ENCODE data around the gene OR7C1.
"Not testable (repeated sequence)": the region's sequence is repeated elsewhere in the genome, so short reads cannot be mapped to it uniquely, and the experiment has no call there.

Gene OR7C1

DNA sequence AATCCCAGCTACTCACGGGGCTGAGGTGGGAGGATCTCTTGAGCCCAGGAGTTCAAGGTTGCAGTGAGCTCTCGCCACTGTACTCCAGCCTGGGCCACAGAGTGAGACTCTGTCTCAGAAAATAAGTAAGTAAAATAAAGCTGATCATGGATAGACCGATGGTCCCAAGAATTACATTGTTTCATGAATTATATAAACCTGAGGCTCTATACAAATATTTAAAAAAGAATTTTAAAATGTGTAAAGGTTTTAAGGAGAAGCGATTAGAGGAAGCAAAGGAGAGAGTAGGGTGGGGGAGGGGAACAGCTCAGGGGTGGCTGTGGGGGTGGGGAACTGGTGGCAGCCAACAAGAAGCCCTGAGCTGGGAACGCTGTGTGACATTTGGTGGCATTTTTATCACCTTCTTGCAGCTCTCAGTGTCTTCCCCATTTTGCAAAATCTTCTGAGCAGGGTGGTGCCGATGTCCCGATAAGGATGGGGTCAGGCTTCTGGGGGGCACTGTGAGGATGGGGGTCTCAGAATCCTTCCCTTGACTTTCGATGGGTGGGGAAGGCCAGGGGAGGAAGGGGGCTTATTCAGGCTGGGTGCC is 51.5 kb downstream of the OR7C1 start:
- DNase-seq, result peak; percentile 42

DNA sequence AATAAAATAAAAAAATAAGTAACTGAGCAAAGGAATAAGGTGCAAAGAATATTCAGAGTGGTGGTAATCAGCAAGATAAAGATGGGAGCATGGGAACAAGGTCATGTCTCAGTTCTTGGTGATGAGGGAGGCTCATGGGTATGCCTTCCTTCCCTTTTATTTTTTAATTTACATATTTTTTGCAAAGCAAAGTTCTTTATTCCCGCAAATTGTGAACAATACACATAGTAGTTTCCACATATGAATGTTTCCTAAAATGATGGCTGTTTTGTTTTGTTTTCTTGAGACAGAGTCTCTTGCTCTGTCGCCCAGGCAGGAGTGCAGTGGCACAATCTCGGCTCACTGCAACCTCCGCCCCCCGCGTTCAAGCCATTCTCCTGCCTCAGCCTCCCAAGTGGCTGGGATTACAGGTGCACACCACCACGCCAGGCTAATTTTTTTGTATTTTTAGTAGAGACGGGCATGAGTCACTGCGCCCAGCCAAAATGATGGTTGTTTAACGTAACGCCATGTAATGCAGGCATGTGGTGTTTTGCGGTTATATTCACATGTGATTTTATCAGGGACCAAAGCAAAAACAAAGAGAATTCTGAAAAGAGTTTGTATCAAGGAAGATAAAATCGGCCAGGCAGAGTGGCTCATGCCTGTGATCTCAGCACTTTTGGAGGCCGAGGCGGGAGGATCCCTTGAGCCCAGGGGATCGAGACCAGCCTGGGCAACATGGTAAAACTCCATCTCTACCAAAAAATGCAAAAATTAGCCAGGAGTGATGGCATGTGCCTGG is 52.2 kb downstream of the OR7C1 start:
- DNase-seq, result no peak

DNA sequence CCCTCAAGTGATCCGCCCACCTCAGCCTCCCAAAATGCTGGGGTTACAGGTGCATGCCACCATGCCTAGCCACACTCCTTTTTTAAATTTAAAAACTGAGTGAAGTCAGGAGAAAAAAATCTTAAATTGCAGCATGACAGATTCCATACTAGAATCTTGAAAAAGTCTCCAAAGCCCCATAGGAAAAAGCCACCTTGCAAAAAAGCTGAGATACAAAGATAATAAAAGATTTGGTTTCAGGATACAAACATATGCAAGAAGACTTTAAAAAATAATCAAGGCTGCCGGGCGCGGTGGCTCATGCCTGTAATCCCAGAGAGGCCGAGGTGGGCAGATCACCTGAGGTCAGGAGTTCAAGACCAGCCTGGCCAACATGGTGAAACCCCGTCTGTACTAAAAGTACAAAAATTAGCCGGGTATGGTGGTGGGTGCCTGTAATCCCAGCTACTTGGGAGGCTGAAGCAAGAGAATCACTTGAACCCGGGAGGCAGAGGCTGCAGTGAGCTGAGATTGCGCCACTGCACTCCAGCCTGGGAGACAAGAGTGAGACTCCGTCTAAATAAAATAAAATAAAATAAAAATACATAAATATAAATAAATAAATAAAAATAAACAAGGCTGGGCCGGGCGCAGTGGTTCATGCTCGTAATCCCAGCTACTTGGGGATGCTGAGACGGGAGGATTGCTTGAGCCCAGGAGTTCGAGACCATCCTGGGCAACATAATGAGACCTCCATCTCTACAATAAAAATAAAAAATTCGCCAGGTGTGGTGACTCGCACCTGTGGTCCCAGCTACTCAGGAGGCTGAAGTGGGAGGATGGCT is 53.1 kb downstream of the OR7C1 start:
- DNase-seq, result not testable (repeated sequence)

DNA sequence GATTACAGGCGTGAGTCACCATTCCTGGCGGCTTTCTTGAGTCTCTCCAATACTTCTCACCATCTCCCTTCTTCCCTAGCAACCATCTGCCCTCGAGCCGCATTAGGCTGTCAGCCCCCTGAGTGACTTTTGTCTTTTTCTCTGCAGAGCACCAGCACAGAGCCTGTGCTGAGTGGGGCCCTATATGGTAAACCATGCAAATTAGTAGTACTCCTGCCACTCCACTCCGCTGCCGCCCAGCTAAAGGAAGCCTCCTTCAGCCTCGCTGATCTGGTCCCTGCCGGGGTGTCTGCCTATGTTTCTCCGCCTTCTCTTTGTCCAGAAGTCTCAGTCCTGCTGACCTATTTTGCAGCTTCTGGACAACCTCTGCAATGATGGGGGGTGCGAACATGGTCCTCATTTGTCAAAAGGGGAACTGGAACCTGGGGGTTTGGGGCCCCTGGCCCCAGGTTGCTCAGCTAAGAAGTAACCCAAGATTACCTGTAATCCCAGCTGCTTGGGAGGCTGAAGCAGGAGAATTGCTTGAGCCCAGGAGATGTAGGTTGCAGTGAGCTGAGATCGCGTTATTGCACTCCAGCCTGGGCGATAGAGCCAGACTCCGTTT is 54.3 kb downstream of the OR7C1 start:
- DNase-seq, result not testable (repeated sequence)

DNA sequence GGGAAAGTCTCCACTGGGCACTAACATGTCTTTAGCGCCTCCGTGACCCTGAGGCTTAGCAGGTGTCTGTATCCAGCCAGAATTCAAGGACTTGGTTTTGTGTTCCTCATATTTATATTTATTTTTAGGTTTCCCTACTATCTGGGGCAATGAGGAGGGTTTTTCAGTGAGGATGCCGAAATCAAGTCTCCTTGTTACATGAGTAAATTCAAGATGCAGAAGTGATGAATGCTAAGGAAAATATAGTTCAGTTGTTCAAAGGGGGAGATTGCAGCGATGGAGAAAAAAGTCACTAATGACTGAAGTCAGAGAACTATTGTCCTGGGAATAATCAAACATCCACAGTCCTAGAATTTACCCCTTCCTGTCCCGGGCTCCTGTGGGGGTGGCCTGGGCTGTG is 55.8 kb downstream of the OR7C1 start:
- DNase-seq, result no peak

DNA sequence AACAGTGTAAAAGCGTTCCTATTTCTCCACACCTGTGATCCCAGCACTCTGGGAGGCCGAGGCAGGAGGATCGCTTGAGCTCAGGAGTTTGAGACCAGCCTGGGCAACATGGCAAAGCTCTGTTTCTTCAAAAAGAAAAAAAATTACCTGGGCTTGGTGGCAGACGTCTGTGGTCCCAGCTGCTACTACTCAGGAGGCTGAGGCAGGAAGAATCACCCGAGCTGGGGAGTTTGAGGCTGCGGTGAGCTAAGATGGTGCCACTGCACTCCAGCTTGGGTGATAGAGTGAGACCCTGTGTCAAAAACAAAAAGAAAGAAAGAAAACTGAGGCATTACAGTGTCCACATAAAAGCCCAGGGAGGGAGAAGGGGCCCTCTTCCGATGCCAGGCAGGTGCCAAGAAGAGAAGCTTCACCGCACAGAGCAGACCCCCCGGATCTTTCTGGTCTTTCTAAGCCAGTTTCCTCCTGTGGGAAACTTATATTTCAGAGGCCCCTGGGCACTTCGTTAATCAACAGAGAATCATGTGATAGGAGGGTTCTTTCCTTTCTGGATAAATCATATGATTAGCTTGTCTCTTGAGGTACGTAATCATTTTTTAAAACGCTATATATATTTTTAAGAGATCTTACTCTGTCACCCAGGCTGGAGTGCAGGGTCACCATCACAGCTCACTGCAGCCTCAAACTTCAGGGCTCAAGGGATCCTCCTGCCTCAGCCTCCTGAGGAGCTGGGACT is 56.7 kb downstream of the OR7C1 start, which contains the start of gene ADGRE2:
Gene ADGRE2, minus strand, starts transcription at position 451 of the 736 bp plus-strand sequence. CDS start 1,804 bp downstream, outside the sequence.
- DNase-seq, result not testable (repeated sequence)

DNA sequence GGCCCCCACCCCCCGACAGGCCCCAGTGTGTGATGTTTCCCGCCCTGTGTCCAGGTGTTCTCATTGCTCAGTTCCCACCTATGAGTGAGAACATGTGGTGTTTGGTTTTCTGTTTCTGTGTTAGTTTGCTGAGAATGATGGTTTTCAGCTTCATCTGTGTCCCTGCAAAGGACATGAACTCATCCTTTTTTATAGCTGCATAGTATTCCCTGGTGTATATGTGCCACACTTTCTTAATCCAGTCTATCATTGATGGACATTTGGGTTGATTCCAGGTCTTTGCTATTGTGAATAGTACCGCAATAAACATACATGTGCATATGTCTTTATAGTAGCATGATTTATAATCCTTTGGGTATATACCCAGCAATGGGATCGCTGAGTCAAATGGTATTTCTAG is 57.3 kb downstream of the OR7C1 start:
- not testable (repeated sequence) for DNase-seq

DNA sequence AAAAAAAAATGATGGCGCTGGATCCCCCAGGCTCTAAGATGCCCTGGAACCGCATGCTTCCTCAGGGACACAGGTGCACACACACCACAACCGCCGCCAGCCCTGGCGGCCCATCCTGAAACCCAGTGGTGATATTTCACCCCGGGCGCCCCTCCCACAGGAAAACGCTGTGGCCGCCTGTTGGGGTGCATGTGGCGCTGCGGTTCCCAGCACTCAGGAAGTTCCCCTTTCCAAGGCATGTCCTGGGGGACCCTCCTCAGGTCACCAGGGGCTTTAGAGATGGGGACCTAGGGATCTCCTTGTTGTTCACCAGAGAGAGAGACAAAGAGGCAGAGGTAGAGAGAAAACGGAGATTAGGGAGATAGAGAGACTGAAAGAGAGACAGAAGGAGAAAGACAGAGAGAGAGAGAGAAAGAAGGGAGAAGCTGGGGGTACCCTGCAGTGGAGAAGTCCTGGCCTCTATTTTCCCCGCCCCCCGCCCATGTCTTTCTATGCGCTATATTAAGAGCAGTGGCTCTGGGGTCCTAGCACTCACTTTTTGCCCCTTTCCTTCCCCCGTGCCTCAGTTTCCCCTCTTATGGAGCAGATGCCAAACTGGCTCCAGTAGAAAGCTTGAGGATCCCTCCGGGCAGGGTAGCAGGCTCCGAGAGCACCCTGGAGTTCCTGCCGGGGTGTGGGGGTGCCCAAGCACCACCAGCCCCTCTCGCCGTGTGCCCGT is 59.0 kb downstream of the OR7C1 start:
- peak; percentile 72 for DNase-seq

DNA sequence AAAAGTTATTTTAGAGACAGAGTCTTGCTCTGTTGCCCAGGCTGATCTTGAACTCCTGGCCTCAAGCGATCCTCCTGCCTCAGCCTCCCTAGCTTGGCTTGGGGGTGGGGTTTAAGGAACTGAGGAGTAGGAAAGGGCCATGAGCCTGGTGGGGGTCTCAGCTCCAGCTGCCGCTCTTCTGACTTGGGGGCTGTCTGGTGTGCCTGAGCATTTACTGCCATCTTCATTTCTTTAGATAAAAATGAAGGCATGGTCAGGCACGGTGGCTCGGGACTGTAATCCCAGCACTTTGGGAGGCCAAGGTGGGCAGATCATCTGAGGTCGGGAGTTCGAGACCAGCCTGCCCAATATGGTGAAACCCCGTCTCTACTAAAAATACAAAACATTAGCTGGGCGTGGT is 59.7 kb downstream of the OR7C1 start:
- not testable (repeated sequence) for DNase-seq

DNA sequence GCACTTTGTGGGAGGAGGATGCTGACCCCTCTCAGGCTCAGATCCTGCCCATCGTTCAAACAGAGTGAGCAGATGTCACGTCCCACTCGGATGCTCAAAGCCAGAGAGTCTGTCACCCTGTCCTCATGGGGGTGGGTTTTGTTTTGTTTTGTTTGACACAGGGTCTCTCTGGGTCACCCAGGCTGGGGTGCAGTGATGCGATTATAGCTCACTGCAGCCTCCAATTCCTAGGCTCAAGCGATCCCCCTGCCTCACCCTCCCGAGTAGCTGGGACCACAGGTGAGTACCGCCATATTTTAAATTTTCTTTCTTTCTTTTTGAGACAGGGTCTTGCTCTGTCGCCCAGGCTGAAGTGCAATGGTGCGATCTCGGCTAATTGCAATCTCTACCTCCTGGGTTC is 60.6 kb downstream of the OR7C1 start:
- no peak for DNase-seq

DNA sequence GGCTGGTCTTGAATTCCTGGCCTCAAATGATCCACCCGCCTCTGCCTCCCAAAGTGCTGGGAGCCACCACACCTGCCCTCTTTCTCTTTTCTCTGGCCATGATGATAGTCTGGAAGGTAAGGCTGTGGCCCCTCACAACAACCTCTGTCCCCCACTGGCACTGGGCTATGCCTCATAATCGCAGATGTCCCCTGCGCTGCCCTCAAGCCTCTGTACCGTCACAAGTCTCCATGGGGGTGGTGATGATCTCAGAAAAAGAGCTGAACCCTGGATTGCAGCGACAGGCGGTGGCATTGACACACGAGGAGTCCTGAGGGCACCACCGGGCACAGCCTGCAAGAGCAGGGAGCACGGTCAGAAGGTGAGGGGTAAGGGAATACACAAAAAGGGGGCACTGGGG is 61.3 kb downstream of the OR7C1 start:
- DNase-seq, result not testable (repeated sequence)

DNA sequence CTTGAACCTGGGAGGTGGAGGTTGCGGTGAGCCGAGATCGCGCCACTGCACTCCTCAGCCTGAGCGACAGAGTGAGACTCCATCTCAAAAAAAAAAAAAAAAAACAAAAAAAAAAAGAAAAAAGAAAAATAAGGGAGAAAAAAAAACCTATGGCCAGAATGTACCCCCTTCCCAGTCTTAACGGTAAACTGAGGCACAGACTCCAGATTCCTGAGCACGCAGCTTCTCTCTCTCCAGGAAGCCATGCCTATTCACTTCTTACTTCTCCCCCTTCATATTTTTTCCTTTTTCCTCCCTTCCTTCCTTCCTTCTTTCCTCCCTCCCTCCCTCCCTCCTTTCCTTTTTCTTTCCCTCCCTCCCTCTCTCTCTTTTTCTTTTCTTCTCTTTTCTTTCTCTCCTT is 62.0 kb downstream of the OR7C1 start:
- DNase-seq, result no peak

DNA sequence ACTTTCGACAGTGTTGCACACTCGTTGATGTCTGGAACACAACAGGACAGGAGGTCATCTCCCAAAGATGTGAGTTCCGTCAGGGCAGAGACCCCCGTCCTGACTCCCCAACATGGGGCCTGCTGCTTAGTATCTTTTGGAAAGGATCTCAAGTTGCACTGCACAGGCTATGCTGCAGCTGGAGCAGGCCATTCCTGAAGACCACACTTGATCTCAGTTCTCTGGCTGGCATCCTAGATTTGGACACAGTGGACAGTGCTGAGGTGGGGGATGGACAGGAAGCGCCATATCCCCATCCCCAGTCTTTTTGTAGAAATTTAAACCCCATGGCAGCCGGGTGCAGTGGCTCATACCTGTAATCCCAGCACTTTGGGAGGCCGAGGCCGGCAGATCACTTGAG is 62.5 kb downstream of the OR7C1 start:
- DNase-seq, result no peak

DNA sequence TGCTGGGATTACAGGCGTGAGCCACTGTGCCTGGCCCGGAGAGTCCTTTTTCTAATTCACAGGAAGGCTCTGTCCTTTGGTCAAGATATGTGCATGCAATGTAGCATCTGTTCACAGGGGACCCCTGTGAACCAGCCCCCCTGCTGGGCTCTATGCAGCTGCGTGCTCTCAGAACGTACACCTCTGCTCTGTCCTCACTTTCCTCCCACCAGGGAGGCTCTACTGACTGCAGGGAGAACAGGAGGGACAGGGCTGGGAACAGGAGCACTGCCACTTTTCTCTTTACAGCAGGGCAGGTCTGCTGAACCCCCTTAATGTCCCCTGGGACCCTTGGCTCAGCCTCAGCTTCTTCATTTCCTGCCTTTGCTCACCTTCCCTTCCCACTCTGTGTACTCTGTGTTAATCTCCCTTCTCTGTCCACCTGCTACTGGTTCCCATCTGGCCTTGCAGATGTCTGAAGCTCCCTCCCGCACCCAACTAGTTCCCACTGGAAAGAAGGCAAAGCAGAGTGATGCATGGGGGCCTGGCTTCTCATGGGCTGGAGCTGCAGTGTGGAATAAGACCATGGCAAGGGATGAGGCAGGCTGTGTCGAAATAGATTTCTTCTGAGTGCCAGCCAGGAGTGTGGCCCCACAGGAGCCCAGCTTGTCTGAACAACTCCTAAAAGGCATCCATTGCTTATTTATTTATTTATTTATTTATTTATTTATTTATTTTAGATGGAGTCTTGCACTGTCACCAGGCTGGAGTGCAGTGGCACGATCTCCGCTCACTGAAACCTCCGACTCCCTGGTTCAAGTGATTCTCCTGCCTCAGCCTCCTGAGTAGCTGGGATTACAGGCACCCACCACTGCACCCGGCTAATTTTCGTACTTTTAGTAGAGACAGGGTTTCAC is 63.8 kb downstream of the OR7C1 start:
- no peak for DNase-seq

DNA sequence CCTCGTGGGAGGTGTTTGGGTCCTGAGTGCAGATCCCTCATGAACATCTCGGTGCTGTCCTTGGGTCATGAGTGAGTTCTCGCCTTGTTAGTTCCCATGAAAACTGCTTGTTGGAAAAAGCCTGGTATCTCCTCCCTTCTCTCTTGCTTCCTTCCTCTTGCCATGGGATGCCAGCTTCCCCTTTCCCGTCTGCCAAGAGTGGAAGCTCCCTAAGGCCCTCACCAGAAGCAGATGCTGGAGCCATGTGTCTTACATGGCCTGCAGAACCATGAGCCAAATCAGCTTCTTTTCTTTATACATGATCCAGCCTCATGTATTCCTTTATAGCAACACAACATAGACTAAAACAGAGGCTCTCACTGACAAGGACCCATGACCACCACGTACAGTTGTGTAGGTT is 64.8 kb downstream of the OR7C1 start:
- DNase-seq, result no peak

DNA sequence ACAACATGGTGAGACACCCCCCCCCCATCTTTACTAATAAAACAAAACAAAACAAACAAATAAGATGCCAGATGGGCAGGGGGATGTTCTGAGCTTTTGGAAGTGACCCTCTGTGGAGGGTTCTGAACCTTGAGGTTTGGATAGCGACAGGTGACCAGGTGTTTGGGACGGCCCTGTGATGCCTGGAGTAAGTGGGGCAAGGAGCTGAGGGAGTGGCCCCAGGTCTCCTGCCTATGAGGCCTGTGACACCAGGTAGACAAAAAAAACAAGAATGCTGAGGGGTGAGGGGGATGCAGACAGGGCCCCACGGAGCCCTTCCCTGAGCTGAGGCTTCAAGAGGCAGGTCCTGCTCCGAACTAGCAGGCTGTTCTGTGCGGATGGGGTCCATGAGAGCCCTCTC is 65.8 kb downstream of the OR7C1 start:
- no peak for DNase-seq

DNA sequence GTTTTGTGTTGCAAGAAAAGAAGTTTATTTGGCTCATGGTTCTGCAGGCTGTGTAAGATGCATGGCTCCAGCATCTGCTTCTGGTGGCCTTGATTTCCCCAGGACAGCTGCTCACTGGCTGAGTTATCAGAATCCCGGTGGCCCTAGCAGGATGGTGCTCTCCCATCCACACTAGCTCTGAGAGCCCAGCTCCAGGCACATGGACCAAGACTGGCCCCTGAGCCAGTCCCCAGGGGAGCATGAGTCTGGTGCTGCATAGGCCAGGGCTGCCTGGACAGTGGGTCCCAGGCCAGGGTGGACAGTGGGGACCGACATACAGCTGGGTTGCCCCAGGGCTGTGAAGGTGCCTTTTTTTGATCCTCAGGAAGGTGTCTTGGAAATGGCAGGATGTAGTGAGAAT is 67.0 kb downstream of the OR7C1 start:
- no peak for DNase-seq

DNA sequence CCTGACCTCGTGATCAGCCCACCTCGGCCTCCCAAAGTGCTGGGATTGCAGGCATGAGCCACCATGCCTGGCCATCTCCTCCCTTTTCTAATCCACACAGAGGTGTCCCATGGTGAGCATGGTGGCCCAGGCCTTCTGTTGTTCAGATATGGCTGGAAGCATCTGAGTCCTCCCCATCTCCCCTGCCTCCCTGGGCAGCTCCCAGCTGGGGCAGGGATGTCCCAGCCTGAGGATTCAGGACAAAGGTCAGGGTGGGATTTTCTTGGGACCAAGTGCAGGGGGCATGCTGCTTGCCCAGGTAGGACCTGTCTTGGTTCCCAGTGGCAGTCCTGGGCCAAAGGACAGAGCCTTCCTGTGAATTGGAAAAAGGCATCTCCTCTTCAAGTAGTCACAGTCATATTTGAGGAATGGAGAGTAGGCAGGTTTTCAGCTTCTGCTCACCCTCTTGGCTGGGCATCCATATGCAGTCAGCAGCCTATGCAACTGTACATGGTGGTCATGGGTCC is 67.5 kb downstream of the OR7C1 start:
- no peak for DNase-seq

DNA sequence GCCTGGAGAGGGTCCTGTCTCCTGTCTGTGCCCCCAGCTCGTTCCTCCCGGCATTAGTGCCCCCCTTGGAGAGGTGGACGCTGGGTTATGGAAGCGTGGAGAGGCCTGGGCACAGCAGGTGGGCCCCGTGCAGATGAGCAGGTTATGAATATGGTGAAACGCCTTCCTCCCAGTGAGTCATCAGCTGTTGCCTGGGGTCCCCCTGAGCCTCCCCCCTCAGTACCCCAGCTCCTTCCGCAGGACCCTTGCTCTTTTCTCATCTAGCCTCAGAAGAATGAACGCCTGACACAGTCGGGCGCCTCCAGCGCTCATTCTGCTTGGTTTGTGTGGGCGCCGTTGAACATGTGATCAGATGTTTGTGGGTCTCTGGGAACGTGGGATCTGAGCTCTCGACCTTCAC is 69.1 kb downstream of the OR7C1 start:
- not testable (repeated sequence) for DNase-seq

DNA sequence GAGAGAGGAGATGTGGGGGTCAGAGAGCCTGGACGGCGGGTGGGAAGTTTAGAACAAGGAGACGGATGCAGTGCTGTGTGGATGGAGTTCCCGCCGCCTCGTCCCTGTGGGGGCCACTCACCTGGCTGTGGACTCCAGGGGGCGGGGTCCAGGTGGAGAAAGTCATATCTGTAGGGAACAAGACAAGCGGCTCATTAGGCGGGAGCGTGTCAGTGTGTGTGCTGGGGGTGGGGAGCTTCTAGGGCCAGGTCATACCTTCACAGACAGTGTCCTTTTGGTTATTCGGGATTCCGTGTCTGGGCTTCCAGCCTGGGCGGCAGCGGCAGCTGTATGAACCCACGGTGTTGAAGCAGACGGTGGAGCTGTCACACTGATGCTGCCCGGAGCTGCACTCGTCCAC is 69.6 kb downstream of the OR7C1 start:
- DNase-seq, result not testable (repeated sequence)

DNA sequence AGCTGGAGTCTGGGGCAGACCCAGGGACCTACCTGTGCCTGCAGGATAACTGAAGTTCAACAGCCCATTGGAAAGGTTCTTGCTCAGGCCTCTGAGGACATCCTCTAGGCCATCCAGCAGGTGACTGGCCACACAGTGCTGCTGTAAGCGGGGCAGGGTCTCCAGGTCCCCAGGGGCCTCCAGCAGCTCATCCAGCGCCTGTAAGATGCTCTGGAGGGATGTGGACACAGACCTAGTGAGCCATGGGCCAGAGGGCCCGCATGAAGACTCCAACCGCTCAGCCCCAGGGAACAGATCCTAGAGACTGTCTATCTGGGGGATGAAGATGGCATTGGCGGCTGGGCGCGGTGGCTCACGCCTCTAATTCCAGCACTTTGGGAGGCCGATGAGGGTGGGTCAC is 70.6 kb downstream of the OR7C1 start:
- DNase-seq, result no peak

All from GDM1 (cell line).